Neural progenitor cell (in vitro differentiated cells): ENCODE measurements around the gene TSPYL1. TPM values are rescaled to one million over a fixed set of nuclear protein-coding genes. Genes with fewer than 3 reads are reported as not detected.

Source experiments
- DNase-seq: peaks from one replicate; pipeline ENCODE4 v3.0.0-alpha.2; 2016; ENCODE audit warnings: low spot score
- H2AFZ ChIP-seq: fragments of 200-600 bp; sonication (generic); replicated peaks from 2 replicates; pipeline ENCODE4 v1.6.1; 2016; ENCODE audit warnings: antibody characterized with exemption
- H3F3A ChIP-seq: fragments of 200-600 bp; sonication (generic); 2 replicates; pipeline ENCODE4 v1.6.1; 2016; ENCODE audit warnings: antibody characterized with exemption, low read depth
- H3K27ac ChIP-seq: fragments of 200-600 bp; sonication (generic); 2 replicates; pipeline ENCODE4 v1.5.1; 2016; ENCODE audit warnings: mild to moderate bottlenecking
- H3K27me3 ChIP-seq: fragments of 200-600 bp; sonication (generic); 2 replicates; pipeline ENCODE4 v1.6.1; 2016; ENCODE audit warnings: mild to moderate bottlenecking, moderate library complexity
- H3K36me3 ChIP-seq: fragments of 200-600 bp; sonication (generic); 2 replicates; pipeline ENCODE4 v1.5.1; 2016
- H3K4me1 ChIP-seq: fragments of 200-600 bp; sonication (generic); 2 replicates; pipeline ENCODE4 v1.6.1; 2016; ENCODE audit warnings: mixed run types
- H3K4me2 ChIP-seq: fragments of 200-600 bp; sonication (generic); 2 replicates; pipeline ENCODE4 v1.6.1; 2016
- H3K4me3 ChIP-seq: fragments of 200-600 bp; sonication (generic); 2 replicates; pipeline ENCODE4 v1.5.1; 2016
- H3K79me2 ChIP-seq: fragments of 200-600 bp; sonication (generic); 2 replicates; pipeline ENCODE4 v1.6.1; 2016; ENCODE audit warnings: low read depth
- H3K9ac ChIP-seq: fragments of 200-600 bp; sonication (generic); 2 replicates; pipeline ENCODE4 v1.6.1; 2016
- H3K9me3 ChIP-seq: fragments of 200-600 bp; sonication (generic); 2 replicates; pipeline ENCODE4 v1.5.1; 2016; ENCODE audit warnings: low read depth
- H4K20me1 ChIP-seq: fragments of 200-600 bp; sonication (generic); 2 replicates; pipeline ENCODE4 v1.6.1; 2016; ENCODE audit warnings: low read depth
- H3K27ac Mint-ChIP-seq: 3 replicates; pipeline ENCODE4 v1.8.0; 2021; ENCODE audit warnings: mixed read lengths
- H3K27me3 Mint-ChIP-seq: 2 replicates; pipeline ENCODE4 v1.8.0; 2022; ENCODE audit warnings: low read depth, mild to moderate bottlenecking, inconsistent platforms, moderate library complexity, mixed read lengths; ENCODE audit not compliant: insufficient read depth
- H3K36me3 Mint-ChIP-seq: 3 replicates; pipeline ENCODE4 v1.8.0; 2021; ENCODE audit warnings: mixed read lengths
- H3K4me1 Mint-ChIP-seq: 3 replicates; pipeline ENCODE4 v1.8.0; 2021; ENCODE audit warnings: mixed read lengths
- H3K4me3 Mint-ChIP-seq: 3 replicates; pipeline ENCODE4 v1.8.0; 2021; ENCODE audit warnings: mild to moderate bottlenecking, moderate library complexity, mixed read lengths
- H3K9me3 Mint-ChIP-seq: 3 replicates; pipeline ENCODE4 v1.8.0; 2020; ENCODE audit warnings: mixed read lengths
- EZH2 ChIP-seq: fragments of 200-600 bp; sonication (generic); IDR thresholded peaks from 2 replicates; pipeline ENCODE4 v1.6.1; 2017; ENCODE audit warnings: antibody characterized with exemption, mild to moderate bottlenecking, moderate library complexity
- EZH2phosphoT487 ChIP-seq: fragments of 200-600 bp; sonication (generic); IDR thresholded peaks from 2 replicates; pipeline ENCODE4 v1.6.1; 2017; ENCODE audit warnings: antibody characterized with exemption
- total RNA-seq: library from RNA; depleted of rRNA; stranded (reverse); fragments of >200 nt; gene quantifications from 2 replicates; pipeline ENCODE4 v1.2.3, GENCODE V29; 2015; ENCODE audit warnings: low replicate concordance
- TF ChIP-seq, protein P1 (sequence below): fragments of 200-600 bp; sonication (generic); IDR thresholded peaks from 2 replicates; pipeline ENCODE4 v1.5.1; 2017; ENCODE audit warnings: antibody characterized with exemption, mild to moderate bottlenecking

The TSPYL1 gene
- total RNA-seq = 63.0 and 64.9 TPM in 2 replicates

DNA sequence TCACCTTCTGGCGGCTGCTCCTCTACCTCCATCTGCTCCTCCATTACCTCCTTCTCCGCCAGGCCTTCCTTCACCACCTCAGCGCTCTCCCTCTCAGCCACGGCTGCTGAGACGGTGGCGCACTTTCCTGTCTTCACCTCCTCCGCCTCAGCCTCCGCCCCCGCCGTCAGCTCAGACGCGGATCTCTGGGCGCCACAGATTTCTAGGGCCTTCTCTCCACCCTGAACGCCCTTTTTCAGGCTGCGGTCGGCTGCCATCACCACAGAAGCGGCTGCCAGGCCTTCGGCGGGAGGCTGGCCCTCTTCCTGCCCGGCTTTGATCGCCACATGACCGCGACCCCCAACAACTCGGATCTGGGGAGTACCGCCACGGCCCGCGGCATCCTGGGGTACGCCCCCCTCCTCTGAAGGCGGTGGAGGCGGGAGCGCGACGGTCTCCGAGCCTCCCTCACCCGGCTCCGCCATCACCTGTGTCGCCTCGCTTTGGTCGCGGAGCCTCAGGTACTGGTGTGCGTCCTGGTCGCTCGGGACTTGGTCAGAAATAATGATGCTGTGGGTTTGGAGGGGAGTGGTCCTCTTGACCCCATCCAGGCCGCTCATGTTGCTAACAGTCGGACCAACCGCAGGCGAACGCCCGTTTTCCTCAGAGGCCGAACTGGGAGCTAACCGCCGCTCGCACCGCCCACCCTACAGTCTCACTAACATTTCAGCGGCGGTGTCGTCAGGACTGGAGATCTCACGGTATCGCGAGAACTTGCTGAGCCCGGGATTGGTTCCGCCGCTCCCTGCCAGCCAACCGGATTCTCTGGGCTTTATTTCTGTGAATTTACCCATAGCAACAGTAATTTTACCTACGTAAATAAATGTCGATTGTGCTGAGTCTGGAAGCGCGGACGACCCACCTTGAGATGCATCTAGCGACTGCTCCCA, at the start of gene TSPYL1:
Gene TSPYL1 (minus strand): TSS at position 699 of the 929 bp plus-strand sequence. CDS start 100 bp downstream, at position 599.
- Histone ChIP-seq H4K20me1 (peaks cover 42% of the 10 kb centered on the region), H2AFZ (peak within 1 kb of the TSS; percentile 98), H3K9ac (peak within 1 kb of the TSS; percentile 96), H3K4me2 (peak within 1 kb of the TSS; percentile 88), H3K79me2 (peaks cover 60% of the 10 kb centered on the region), H3F3A (peaks cover 8% of the 10 kb centered on the region), H3K9me3 (no peaks in the 10 kb centered on the region), H3K27me3 (no peaks in the 10 kb centered on the region), H3K4me1 (peaks cover 25% of the 10 kb centered on the region), H3K4me3 (peak within 1 kb of the TSS; percentile 94), H3K27ac (peak within 1 kb of the TSS; percentile 96), H3K36me3 (no peaks in the 10 kb centered on the region)
- Mint-ChIP-seq H3K27ac (peak within 1 kb of the TSS; percentile 100), H3K4me1 (peaks cover 47% of the 10 kb centered on the region), H3K4me3 (peak within 1 kb of the TSS; percentile 100), H3K9me3 (no peaks in the 10 kb centered on the region), H3K36me3 (peaks cover 25% of the 10 kb centered on the region), H3K27me3 (peaks cover 4% of the 10 kb centered on the region)
- TF ChIP-seq EZH2 (peak; percentile 31), EZH2phosphoT487 (no peak)
- TF ChIP-seq, protein P1, sequence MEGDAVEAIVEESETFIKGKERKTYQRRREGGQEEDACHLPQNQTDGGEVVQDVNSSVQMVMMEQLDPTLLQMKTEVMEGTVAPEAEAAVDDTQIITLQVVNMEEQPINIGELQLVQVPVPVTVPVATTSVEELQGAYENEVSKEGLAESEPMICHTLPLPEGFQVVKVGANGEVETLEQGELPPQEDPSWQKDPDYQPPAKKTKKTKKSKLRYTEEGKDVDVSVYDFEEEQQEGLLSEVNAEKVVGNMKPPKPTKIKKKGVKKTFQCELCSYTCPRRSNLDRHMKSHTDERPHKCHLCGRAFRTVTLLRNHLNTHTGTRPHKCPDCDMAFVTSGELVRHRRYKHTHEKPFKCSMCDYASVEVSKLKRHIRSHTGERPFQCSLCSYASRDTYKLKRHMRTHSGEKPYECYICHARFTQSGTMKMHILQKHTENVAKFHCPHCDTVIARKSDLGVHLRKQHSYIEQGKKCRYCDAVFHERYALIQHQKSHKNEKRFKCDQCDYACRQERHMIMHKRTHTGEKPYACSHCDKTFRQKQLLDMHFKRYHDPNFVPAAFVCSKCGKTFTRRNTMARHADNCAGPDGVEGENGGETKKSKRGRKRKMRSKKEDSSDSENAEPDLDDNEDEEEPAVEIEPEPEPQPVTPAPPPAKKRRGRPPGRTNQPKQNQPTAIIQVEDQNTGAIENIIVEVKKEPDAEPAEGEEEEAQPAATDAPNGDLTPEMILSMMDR = no peak
- peak; percentile 99 for DNase-seq

DNA sequence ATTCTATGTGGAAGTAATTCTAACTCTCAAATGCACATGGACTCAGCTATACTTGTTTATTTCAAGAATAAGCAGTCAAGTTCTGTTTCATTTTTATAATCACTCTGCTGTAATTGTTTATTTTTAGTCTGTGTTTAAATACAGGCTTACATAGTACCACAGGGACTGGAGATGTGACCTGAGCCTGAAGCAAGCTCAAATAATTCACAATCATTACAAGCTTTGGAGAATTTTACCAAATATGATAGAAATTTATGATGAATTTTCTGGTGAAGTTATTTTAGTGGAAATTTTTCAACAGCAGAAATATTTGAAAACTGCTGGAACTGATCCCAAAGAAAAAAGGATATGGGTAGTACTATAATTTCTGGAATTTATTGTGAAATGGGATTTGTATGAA, 49.4 kb upstream of the TSPYL1 start:
- Mint-ChIP-seq H3K9me3 (peaks cover 20% of the 10 kb centered on the region), H3K27ac (peak overlapping the region; percentile 59), H3K27me3 (no peaks in the 10 kb centered on the region), H3K36me3 (peaks cover 7% of the 10 kb centered on the region), H3K4me1 (peaks cover 43% of the 10 kb centered on the region), H3K4me3 (no peak overlapping the region)
- Histone ChIP-seq H4K20me1 (no peaks in the 10 kb centered on the region), H3K4me1 (peaks cover 18% of the 10 kb centered on the region), H3K79me2 (no peaks in the 10 kb centered on the region), H3K9me3 (no peaks in the 10 kb centered on the region), H3K27me3 (no peaks in the 10 kb centered on the region), H3K27ac (no peak overlapping the region), H3K4me3 (no peak overlapping the region), H3K4me2 (no peak overlapping the region), H3K36me3 (no peaks in the 10 kb centered on the region), H3K9ac (no peak overlapping the region), H2AFZ (no peak overlapping the region), H3F3A (no peaks in the 10 kb centered on the region)
- DNase-seq = no peak
- TF ChIP-seq EZH2 (no peak), EZH2phosphoT487 (no peak)

DNA sequence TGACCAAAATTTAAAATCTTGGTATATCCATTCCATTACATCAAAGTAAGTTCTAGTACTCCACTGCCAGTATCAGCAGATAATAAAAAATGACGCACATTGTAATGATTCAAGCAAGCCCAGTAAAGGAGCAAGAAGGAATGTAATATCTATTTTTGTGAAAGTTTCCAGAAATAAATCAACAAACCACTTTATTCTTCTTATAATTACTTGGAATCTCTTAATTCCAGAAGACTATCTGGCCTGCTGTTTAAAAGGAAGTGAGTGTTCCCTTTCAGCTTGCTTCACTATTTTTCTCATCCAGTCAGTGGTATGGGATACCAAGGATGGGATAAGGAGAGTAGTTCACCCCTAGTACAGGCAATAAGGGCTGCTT, 48.8 kb upstream of the TSPYL1 start:
- H3K4me1 ChIP-seq = peaks cover 23% of the 10 kb centered on the region
- peaks cover 7% of the 10 kb centered on the region for H3K36me3 Mint-ChIP-seq
- H3K27ac ChIP-seq = no peak overlapping the region
- no peak overlapping the region for H2AFZ ChIP-seq
- H3K4me2 ChIP-seq = no peak overlapping the region
- H3K4me3 Mint-ChIP-seq = peak overlapping the region; percentile 14
- no peaks in the 10 kb centered on the region for H4K20me1 ChIP-seq
- H3K9ac ChIP-seq = no peak overlapping the region
- H3K4me3 ChIP-seq = no peak overlapping the region
- peaks cover 16% of the 10 kb centered on the region for H3K9me3 Mint-ChIP-seq
- H3K27ac Mint-ChIP-seq = peak overlapping the region; percentile 95
- no peaks in the 10 kb centered on the region for H3K27me3 ChIP-seq
- no peaks in the 10 kb centered on the region for H3K36me3 ChIP-seq
- peaks cover 48% of the 10 kb centered on the region for H3K4me1 Mint-ChIP-seq
- TF ChIP-seq, protein P1 = no peak
- no peak for TF ChIP-seq EZH2phosphoT487
- no peak for TF ChIP-seq EZH2
- H3K9me3 ChIP-seq = no peaks in the 10 kb centered on the region
- H3F3A ChIP-seq = no peaks in the 10 kb centered on the region
- DNase-seq = no peak
- no peaks in the 10 kb centered on the region for H3K79me2 ChIP-seq
- no peaks in the 10 kb centered on the region for H3K27me3 Mint-ChIP-seq
